Vagina (tissue), 2 donors: ENCODE data around the gene TBC1D3D. TPM values are rescaled to one million over a fixed set of nuclear protein-coding genes. Genes with fewer than 3 reads are reported as not detected.
"Not testable (repeated sequence)": the region's sequence is repeated elsewhere in the genome, so short reads cannot be mapped to it uniquely, and the experiment has no call there.

Source experiments
- DNase-seq, 2 donors: peaks; one replicate each; pipeline ENCODE4 v3.0.0-alpha.2; 2017; ENCODE audit errors: extremely low spot score in 2 of 2
- H3K27ac ChIP-seq: fragments of 200-600 bp; sonication (generic); one replicate; pipeline ENCODE4 v1.5.1; 2019
- H3K27me3 ChIP-seq: fragments of 200-600 bp; sonication (generic); one replicate; pipeline ENCODE4 v1.5.1; 2019
- H3K36me3 ChIP-seq, 2 donors: fragments of 200-600 bp; sonication (generic); one replicate each; pipeline ENCODE4 v1.5.1; 2017 to 2019
- H3K4me1 ChIP-seq: fragments of 200-600 bp; sonication (generic); one replicate; pipeline ENCODE4 v1.5.1; 2019
- H3K4me3 ChIP-seq, 2 donors: fragments of 200-600 bp; sonication (generic); 1 replicate in 1 of 2; 2 replicates in 1 of 2; pipeline ENCODE4 v1.5.1; 2016 to 2019
- H3K9me3 ChIP-seq: fragments of 200-600 bp; sonication (generic); one replicate; pipeline ENCODE4 v1.5.1; 2019
- intact Hi-C: fragments of 100-400 bp; cut with DNase I; formaldehyde crosslinking; loops from one replicate; pipeline ENCODE4 v1.15.1; 2023
- total RNA-seq: library from RNA; depleted of rRNA; stranded (reverse); fragments of >200 nt; gene quantifications from one replicate; pipeline ENCODE4 v1.2.3, GENCODE V29; 2016

The TBC1D3D gene
- not detected for total RNA-seq

DNA sequence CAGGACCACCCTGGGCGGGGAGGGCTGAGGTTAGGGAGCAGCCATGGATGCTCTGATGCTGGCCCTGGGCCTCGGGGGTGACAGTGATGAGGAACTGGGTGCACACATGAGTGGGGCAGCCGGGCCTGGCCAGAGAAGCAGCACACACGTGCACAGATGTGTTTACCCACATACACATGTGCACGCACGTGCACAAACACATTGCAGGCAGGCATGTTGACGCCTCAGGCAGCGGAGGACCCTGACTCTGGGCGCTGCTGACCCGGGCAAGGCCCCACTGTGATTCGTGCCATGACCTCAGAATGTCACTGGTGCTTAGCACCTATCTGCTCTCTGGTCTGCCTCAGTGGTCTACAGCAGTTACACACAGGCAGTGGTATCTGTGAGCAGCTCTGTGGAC, at the start of gene TBC1D3D:
Gene TBC1D3D (plus strand): TSS at position 301 of the 400 bp plus-strand sequence. CDS start 1,585 bp downstream, outside the sequence.
- H3K4me1 ChIP-seq, H3K36me3 ChIP-seq, DNase-seq, H3K4me3 ChIP-seq, intact Hi-C loops, H3K9me3 ChIP-seq, H3K27me3 ChIP-seq, H3K27ac ChIP-seq: not testable (repeated sequence)

DNA sequence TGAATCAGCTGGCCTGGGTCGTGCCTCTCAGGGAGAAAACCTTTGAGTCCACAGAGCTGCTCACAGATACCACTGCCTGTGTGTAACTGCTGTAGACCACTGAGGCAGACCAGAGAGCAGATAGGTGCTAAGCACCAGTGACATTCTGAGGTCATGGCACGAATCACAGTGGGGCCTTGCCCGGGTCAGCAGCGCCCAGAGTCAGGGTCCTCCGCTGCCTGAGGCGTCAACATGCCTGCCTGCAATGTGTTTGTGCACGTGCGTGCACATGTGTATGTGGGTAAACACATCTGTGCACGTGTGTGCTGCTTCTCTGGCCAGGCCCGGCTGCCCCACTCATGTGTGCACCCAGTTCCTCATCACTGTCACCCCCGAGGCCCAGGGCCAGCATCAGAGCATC, 14.8 kb upstream of the TBC1D3D start, which contains the start of gene TBC1D3L:
Gene TBC1D3L (minus strand): TSS at position 101 of the 400 bp plus-strand sequence. CDS start 1,540 bp downstream, outside the sequence.
- H3K9me3 ChIP-seq, DNase-seq, H3K27me3 ChIP-seq, H3K27ac ChIP-seq, H3K4me3 ChIP-seq, intact Hi-C loops, H3K36me3 ChIP-seq, H3K4me1 ChIP-seq: not testable (repeated sequence)

Other genes with a start within 250 kb of the TBC1D3D start
- not detected for gene TBC1D3K, start 79.6 kb upstream of the TBC1D3D start, total RNA-seq
- gene TBC1D3L, start 14.9 kb upstream of the TBC1D3D start, total RNA-seq: 23.8 TPM
- gene TBC1D3C, start 64.7 kb downstream of the TBC1D3D start, total RNA-seq: not detected
- gene TBC1D3E, start 124.0 kb downstream of the TBC1D3D start, total RNA-seq: not detected
- not detected for gene TBC1D3, start 188.6 kb downstream of the TBC1D3D start, total RNA-seq